Brain microvascular endothelial cell (primary cell): ENCODE data around the gene THEMIS.

Experiments
- DNase-seq: peaks from one replicate; pipeline ENCODE4 v3.0.0-alpha.2; 2020
- H3K27ac ChIP-seq: fragments of 250-450 bp; sonication (Bioruptor Pico); 2 replicates; pipeline ENCODE4 v1.5.1; 2020; ENCODE audit warnings: mild to moderate bottlenecking, moderate library complexity
- H3K27me3 ChIP-seq: fragments of 250-450 bp; sonication (Bioruptor Pico); replicated peaks from 2 replicates; pipeline ENCODE4 v1.5.1; 2020; ENCODE audit warnings: mild to moderate bottlenecking
- H3K36me3 ChIP-seq: fragments of 250-450 bp; sonication (Bioruptor Pico); replicated peaks from 2 replicates; pipeline ENCODE4 v1.5.1; 2020; ENCODE audit warnings: mild to moderate bottlenecking
- H3K4me3 ChIP-seq: 2 replicates; pipeline ENCODE4 v1.5.1; 2011; ENCODE audit warnings: low read depth, mild to moderate bottlenecking, control low read depth, low read length, moderate library complexity
- CTCF ChIP-seq: IDR thresholded peaks from 2 replicates; pipeline ENCODE4 v1.5.1; 2011; ENCODE audit warnings: low read depth, mild to moderate bottlenecking, moderate library complexity, low read length, control low read depth, inconsistent platforms; ENCODE audit errors: missing control alignments
- in situ Hi-C: cut with HindIII; loops from 2 replicates; pipeline ENCODE4 v1.10.0; 2017; ENCODE audit warnings: low sequenced_read_pairs, low pct_ligation_motif_present

Gene THEMIS

DNA sequence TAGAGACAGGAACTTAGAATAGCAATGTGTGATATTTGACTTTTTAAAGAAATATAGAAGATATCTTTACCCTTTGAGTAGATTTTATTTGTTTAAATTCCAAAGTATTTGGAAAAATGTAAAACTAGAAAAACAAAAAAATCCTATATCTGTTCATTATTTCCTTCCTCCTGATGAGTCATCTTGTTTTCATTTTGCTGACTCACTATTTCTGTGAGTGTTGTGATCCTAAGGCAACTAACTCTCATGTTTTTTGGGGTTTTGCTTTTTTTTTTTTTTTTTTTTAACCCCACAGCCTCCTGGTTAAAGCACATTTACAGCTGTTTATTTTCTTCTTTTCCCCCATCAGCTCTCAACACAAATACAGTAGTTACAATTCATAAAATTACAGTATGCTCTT lies 37.8 kb upstream of the THEMIS start:
- peak; percentile 52 for DNase-seq
- TF ChIP-seq CTCF = no peak
- H3K4me3 ChIP-seq = no peak overlapping the region
- H3K27me3 ChIP-seq = no peaks in the 10 kb centered on the region
- peak overlapping the region; percentile 86 for H3K27ac ChIP-seq
- in situ Hi-C loops = no loop called here
- no peaks in the 10 kb centered on the region for H3K36me3 ChIP-seq

GRCh38 chr6:127937747-127938146 lies 36.9 kb upstream of the THEMIS start:
- Histone ChIP-seq H3K27me3 (no peaks in the 10 kb centered on the region), H3K36me3 (no peaks in the 10 kb centered on the region), H3K4me3 (no peak overlapping the region), H3K27ac (peak overlapping the region; percentile 79)
- TF ChIP-seq CTCF = no peak
- in situ Hi-C loops = no loop called here
- DNase-seq = no peak

GRCh38 chr6:127937102-127937501 lies 36.2 kb upstream of the THEMIS start:
- Histone ChIP-seq H3K4me3 (no peak overlapping the region), H3K36me3 (no peaks in the 10 kb centered on the region), H3K27ac (no peak overlapping the region), H3K27me3 (no peaks in the 10 kb centered on the region)
- in situ Hi-C loops = no loop called here
- DNase-seq = peak; percentile 8
- TF ChIP-seq CTCF = no peak

DNA sequence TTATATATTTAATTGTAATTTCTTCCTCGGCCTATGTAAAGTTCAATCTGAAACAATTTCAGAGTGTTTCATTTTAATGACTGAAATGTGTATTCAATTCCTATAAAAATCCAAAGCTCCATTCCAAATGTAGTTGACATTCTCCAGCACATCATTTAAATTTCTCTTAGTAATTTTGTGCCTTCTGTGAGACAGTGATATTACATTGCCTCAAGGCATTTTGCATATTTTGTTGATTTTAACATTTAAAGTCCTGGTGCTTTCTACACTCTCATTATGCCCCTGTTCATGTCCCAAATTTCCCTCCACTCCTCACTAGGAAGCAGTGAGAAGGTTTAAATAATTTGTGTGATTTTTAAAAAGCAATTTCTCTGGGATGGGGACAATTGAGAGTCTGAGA lies 34.1 kb upstream of the THEMIS start:
- Histone ChIP-seq H3K4me3 (no peak overlapping the region), H3K27ac (no peak overlapping the region), H3K27me3 (no peaks in the 10 kb centered on the region), H3K36me3 (no peaks in the 10 kb centered on the region)
- DNase-seq = no peak
- no peak for TF ChIP-seq CTCF
- in situ Hi-C loops = no loop called here

DNA sequence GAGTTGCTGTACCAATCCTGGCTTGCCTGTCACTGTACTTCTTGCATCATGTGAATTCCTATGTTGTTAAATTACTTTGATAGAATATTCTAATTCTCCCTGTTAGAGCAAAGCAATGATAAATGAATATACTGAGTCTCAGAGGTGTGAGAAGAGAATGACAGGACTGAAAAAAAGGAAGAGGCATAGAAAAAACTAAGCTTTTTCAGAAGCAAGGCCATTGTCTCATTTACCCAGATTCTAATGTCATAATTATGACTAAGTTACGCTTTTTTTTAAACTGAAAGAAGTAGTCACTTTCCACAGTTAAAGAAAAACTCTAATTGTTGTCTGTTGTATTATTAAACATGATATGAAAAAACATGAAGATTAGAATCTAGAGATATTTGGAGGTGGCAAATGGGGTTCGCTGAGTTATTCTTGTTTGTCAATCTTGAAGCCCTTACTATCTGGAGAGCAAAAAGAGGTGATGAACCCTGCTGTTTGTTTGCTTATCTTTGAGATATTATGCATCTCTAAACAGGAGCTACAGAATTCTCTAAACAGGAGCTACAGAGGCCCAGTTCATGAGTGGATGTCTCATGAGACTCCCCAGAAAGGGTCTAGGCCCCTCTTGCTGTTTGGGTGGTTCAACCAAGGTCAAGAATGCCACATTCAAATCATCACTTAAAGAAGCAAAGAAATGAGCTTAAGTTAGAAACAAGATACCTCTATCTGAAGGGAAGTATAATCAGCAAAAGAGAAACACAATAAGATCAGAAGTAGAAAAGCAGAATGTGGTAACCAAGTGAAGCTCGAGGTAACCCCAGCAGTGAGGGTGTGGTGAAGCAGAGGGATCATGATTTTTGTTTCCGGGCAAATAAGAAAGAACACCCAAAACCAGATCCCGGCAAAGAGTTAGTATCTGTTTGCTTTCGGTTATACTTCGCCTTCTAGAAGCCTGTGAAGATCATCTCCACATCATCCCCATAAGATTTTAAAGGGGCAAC lies 33.3 kb upstream of the THEMIS start:
- no peaks in the 10 kb centered on the region for H3K27me3 ChIP-seq
- no peak for TF ChIP-seq CTCF
- no peaks in the 10 kb centered on the region for H3K36me3 ChIP-seq
- no peak overlapping the region for H3K4me3 ChIP-seq
- in situ Hi-C loops = no loop called here
- no peak for DNase-seq
- H3K27ac ChIP-seq = no peak overlapping the region
